Measurements from ENCODE around the gene SLC38A5. TPM values are rescaled to one million over a fixed set of nuclear protein-coding genes. Genes with fewer than 3 reads are reported as not detected.

The SLC38A5 gene
- polyA plus RNA-seq, 1 of the 3 experiments (the other 2 are of a cell fraction), result 0.33 TPM

DNA sequence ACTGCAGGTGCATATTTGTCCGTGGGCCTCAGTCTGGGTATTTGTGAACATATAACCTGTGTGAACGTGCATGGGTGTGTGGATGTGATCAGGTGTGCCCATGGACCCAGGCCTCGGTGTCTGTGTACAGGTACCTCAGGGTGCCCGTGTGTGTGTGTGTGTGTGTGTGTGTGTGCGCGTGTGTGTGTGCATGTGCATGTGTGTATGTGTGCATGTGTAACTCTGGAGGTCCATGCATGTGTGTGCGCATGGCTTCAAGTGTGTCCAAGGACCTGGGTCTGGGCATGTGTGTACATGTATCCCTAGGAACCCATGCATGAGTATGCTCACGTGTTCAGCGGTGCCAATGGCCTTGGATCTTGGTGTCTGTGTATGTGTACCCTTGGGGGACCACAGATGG is 21.7 kb upstream of the SLC38A5 start (continued):
- TF ChIP-seq MEF2A (IDR thresholded peaks at IDR 0.05; ENCODE audit: borderline replicate concordance, low read depth), result no peak
- TF ChIP-seq, protein P1, sequence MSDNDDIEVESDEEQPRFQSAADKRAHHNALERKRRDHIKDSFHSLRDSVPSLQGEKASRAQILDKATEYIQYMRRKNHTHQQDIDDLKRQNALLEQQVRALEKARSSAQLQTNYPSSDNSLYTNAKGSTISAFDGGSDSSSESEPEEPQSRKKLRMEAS (IDR thresholded peaks at IDR 0.05; ENCODE audit: low read depth), result no peak
- TF ChIP-seq, protein P2, sequence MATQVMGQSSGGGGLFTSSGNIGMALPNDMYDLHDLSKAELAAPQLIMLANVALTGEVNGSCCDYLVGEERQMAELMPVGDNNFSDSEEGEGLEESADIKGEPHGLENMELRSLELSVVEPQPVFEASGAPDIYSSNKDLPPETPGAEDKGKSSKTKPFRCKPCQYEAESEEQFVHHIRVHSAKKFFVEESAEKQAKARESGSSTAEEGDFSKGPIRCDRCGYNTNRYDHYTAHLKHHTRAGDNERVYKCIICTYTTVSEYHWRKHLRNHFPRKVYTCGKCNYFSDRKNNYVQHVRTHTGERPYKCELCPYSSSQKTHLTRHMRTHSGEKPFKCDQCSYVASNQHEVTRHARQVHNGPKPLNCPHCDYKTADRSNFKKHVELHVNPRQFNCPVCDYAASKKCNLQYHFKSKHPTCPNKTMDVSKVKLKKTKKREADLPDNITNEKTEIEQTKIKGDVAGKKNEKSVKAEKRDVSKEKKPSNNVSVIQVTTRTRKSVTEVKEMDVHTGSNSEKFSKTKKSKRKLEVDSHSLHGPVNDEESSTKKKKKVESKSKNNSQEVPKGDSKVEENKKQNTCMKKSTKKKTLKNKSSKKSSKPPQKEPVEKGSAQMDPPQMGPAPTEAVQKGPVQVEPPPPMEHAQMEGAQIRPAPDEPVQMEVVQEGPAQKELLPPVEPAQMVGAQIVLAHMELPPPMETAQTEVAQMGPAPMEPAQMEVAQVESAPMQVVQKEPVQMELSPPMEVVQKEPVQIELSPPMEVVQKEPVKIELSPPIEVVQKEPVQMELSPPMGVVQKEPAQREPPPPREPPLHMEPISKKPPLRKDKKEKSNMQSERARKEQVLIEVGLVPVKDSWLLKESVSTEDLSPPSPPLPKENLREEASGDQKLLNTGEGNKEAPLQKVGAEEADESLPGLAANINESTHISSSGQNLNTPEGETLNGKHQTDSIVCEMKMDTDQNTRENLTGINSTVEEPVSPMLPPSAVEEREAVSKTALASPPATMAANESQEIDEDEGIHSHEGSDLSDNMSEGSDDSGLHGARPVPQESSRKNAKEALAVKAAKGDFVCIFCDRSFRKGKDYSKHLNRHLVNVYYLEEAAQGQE (IDR thresholded peaks at IDR 0.05; ENCODE audit: low read depth, low read length), result no peak
- TF ChIP-seq NRF1 (IDR thresholded peaks at IDR 0.05; ENCODE audit: low read depth, low read length), result no peak
- no peak for TF ChIP-seq RAD21 (IDR thresholded peaks at IDR 0.05; ENCODE audit: low read length)

DNA sequence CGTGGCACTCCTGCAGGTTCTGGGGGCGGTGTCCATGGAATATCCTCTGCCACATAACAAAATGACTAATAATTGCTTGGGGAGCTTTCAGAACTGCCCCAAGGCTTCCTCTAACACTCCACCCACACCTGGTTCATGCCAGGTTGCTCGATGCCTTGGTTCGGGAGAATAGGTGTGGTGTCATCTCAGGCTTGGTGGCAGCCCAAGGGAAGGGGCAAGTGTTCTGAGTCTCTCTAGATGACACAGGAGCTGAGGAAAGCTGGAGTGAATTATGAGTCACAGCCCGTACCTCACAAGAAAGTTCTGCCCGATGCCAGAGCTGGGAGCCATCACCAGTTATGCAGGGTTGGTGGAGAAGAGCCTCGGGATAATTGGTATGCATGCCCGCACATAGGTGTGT is 20.6 kb upstream of the SLC38A5 start:
- H3K9me3 ChIP-seq, result no peaks in the 10 kb centered on the region
- H4K20me1 ChIP-seq (ENCODE audit: insufficient read depth), result no peaks in the 10 kb centered on the region
- no peak overlapping the region for H3K9ac ChIP-seq
- H3F3A ChIP-seq (replicated peaks; ENCODE audit: insufficient read depth), result no peaks in the 10 kb centered on the region
- H2AFZ ChIP-seq (ENCODE audit: low read depth), result no peak overlapping the region
- H3K36me3 ChIP-seq (replicated peaks in 1 of 2; ENCODE audit: control insufficient read depth in 1 of 2, insufficient read depth in 2 of 2, low read length in 1 of 2), result no peaks in the 10 kb centered on the region
- no peaks in the 10 kb centered on the region for H3K79me2 ChIP-seq (ENCODE audit: insufficient read depth)
- no peak overlapping the region for H3K27ac ChIP-seq (ENCODE audit: low read depth in 2 of 2, low read length in 1 of 2)
- H3K4me3 ChIP-seq (ENCODE audit: low read depth in 2 of 2, low read length in 1 of 2), result no peak overlapping the region
- ChIA-PET POLR2A (no interaction called here), CTCF (interaction anchor here (0.8 kb wide), 1 partner anchor 9 kb away, joined by 3 read pairs; no protein-coding TSS in a partner anchor)
- no peaks in the 10 kb centered on the region for H3K9me2 ChIP-seq
- WGBS (ENCODE audit: low lambda C conversion rate), result 34% methylated on average over 8 of the region's 8 CpGs
- DNase-seq, result no peak
- no peaks in the 10 kb centered on the region for H3K4me1 ChIP-seq (ENCODE audit: control insufficient read depth in 1 of 2, insufficient read depth in 2 of 2, low read depth in 1 of 2, low read length in 1 of 2)
- TF ChIP-seq, protein P2 (IDR thresholded peaks at IDR 0.05; ENCODE audit: low read depth, low read length), result no peak
- TF ChIP-seq, protein P3, sequence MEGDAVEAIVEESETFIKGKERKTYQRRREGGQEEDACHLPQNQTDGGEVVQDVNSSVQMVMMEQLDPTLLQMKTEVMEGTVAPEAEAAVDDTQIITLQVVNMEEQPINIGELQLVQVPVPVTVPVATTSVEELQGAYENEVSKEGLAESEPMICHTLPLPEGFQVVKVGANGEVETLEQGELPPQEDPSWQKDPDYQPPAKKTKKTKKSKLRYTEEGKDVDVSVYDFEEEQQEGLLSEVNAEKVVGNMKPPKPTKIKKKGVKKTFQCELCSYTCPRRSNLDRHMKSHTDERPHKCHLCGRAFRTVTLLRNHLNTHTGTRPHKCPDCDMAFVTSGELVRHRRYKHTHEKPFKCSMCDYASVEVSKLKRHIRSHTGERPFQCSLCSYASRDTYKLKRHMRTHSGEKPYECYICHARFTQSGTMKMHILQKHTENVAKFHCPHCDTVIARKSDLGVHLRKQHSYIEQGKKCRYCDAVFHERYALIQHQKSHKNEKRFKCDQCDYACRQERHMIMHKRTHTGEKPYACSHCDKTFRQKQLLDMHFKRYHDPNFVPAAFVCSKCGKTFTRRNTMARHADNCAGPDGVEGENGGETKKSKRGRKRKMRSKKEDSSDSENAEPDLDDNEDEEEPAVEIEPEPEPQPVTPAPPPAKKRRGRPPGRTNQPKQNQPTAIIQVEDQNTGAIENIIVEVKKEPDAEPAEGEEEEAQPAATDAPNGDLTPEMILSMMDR (IDR thresholded peaks at IDR 0.05), result no peak
- TF ChIP-seq ELF1 (IDR thresholded peaks at IDR 0.05) (no peak), POLR2AphosphoS5 (IDR thresholded peaks at IDR 0.05; ENCODE audit: low read depth, low read length) (no peak), RAD21 (IDR thresholded peaks at IDR 0.05; ENCODE audit: low read length) (no peak), RXRA (IDR thresholded peaks at IDR 0.05; ENCODE audit: borderline replicate concordance, low read depth) (no peak), SIN3A (IDR thresholded peaks at IDR 0.05; ENCODE audit: borderline replicate concordance, low read depth, low read length) (no peak)
- H3K4me2 ChIP-seq, result no peak overlapping the region
- no peaks in the 10 kb centered on the region for H3K27me3 ChIP-seq (ENCODE audit: insufficient read depth)

Data from SK-N-SH (cell line).